Kidney (tissue), 14 donors: ENCODE data around the gene CLN6. TPM values are rescaled to one million over a fixed set of nuclear protein-coding genes. Genes with fewer than 3 reads are reported as not detected.

ENCODE experiments used
- DNase-seq, 5 donors: peaks; one replicate each; pipeline ENCODE4 v3.0.0-alpha.2; 2013 to 2020
- FAIRE-seq: peaks from 2 replicates; lab custom pipeline; 2012; peaks lifted over from hg19 to GRCh38; lab: Jason Lieb, UNC
- H3K27ac ChIP-seq, 2 donors: one replicate each; pipeline ENCODE4 v1.7.0; 2013; ENCODE audit warnings: low read depth in 2 of 2, low read length in 2 of 2, inconsistent platforms in 1 of 2
- H3K27me3 ChIP-seq: one replicate; pipeline ENCODE4 v1.7.1; 2013; ENCODE audit warnings: low read length, inconsistent platforms; ENCODE audit not compliant: control insufficient read depth, insufficient read depth
- H3K36me3 ChIP-seq, 3 donors: one replicate each; pipeline versions ENCODE4 v1.7.0 to v1.7.1; 2013; ENCODE audit warnings: low read length in 3 of 3, control low read depth in 1 of 3, inconsistent platforms in 1 of 3; ENCODE audit not compliant: insufficient read depth in 3 of 3, control insufficient read depth in 2 of 3
- H3K4me1 ChIP-seq, 3 donors: one replicate each; pipeline versions ENCODE4 v1.7.0 to v1.7.1; 2013; ENCODE audit warnings: low read length in 3 of 3, inconsistent platforms in 1 of 3, low read depth in 1 of 3; ENCODE audit not compliant: control insufficient read depth in 2 of 3, insufficient read depth in 2 of 3
- H3K4me3 ChIP-seq, 3 donors: one replicate each; pipeline versions ENCODE4 v1.7.0 to v1.8.1; 2013; ENCODE audit warnings: low read length in 3 of 3, control low read depth in 1 of 3, inconsistent platforms in 1 of 3
- H3K9ac ChIP-seq, 3 donors: one replicate each; pipeline versions ENCODE4 v1.7.0 to v1.7.1; 2013; ENCODE audit warnings: low read length in 3 of 3, control low read depth in 1 of 3, inconsistent platforms in 1 of 3
- H3K9me3 ChIP-seq, 3 donors: one replicate each; pipeline versions ENCODE4 v1.7.0 to v1.7.1; 2013; ENCODE audit warnings: low read length in 3 of 3, control low read depth in 1 of 3, inconsistent platforms in 1 of 3; ENCODE audit not compliant: control insufficient read depth in 2 of 3, insufficient read depth in 1 of 3
- intact Hi-C: fragments of 100-400 bp; cut with DNase I; formaldehyde crosslinking; loops from one replicate; pipeline ENCODE4 v1.11.1; 2022
- polyA plus RNA-seq: library from polyadenylated mRNA; stranded (reverse); fragments of 350-450 nt; fragmentation: Illumina TruSeq; extraction: RNeasy Lipid Tissue Mini Kit (QIAGEN cat#74804); gene quantifications from one replicate; pipeline ENCODE4 v1.2.3, GENCODE V29; 2014; ENCODE audit warnings: low read depth, low replicate concordance; ENCODE audit not compliant: insufficient read depth
- total RNA-seq: library from RNA; stranded (reverse); fragmentation: NEBNext Ultra II Directional; extraction: Animal tissue kit (Norgen Biotek cat#: 25700); gene quantifications from one replicate; pipeline ENCODE4 v1.2.1, GENCODE V29; 2021
- TF ChIP-seq, protein P1 (sequence below): IDR thresholded peaks from 3 replicates; pipeline ENCODE4 v1.5.1; 2012; ENCODE audit warnings: mild to moderate bottlenecking, moderate library complexity, borderline replicate concordance; ENCODE audit not compliant: insufficient read depth; ENCODE audit errors: extremely low read depth
- donor health status: control.
- donor health status: control.
- donor health status: control.
- donor health status: control.
- donor health status: control.
- donor health status: DM: yes; HTN: yes; CAD: no.
- donor health status: Normal renal cell carcinoma (clear cell type).

Gene CLN6
- total and polyA plus RNA-seq, 2 donors from 2014 or later, result 30.8 to 36.6 TPM

DNA sequence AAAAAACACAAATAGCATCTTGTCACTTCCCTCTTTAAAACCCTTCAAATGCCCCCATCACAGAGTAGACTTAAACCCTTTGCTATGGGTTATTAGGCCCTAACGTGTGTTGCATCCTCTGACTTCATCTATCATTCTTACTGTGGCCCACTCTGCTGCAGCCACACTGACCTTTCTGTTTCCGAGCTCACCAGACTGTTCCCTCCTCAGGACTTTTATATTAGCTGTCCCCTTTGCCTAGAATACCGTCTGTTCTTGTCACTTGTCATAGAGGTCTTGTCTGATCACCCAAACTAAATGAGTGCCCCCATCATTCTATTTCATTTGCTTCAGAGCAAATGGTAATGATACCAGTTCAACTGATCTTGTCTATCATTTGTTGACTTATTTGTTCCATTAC lies 47.1 kb upstream of the CLN6 start:
- no peaks in the 10 kb centered on the region for H3K36me3 ChIP-seq
- TF ChIP-seq, protein P1, sequence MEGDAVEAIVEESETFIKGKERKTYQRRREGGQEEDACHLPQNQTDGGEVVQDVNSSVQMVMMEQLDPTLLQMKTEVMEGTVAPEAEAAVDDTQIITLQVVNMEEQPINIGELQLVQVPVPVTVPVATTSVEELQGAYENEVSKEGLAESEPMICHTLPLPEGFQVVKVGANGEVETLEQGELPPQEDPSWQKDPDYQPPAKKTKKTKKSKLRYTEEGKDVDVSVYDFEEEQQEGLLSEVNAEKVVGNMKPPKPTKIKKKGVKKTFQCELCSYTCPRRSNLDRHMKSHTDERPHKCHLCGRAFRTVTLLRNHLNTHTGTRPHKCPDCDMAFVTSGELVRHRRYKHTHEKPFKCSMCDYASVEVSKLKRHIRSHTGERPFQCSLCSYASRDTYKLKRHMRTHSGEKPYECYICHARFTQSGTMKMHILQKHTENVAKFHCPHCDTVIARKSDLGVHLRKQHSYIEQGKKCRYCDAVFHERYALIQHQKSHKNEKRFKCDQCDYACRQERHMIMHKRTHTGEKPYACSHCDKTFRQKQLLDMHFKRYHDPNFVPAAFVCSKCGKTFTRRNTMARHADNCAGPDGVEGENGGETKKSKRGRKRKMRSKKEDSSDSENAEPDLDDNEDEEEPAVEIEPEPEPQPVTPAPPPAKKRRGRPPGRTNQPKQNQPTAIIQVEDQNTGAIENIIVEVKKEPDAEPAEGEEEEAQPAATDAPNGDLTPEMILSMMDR, result no peak
- peak overlapping the region; percentile 34 to 97 (median 68) for H3K9ac ChIP-seq
- H3K27me3 ChIP-seq, result no peaks in the 10 kb centered on the region
- H3K4me3 ChIP-seq, result peak overlapping the region; percentile 57 to 97 (median 95)
- DNase-seq (peak in 1 of 5 donors; percentile 24), FAIRE-seq (no peak)
- peak overlapping the region; percentile 94 to 97 for H3K27ac ChIP-seq
- peaks cover 7 to 21% (median 20%) of the 10 kb centered on the region in 3 donors for H3K4me1 ChIP-seq
- intact Hi-C loops, result no loop called here
- no peaks in the 10 kb centered on the region for H3K9me3 ChIP-seq

DNA sequence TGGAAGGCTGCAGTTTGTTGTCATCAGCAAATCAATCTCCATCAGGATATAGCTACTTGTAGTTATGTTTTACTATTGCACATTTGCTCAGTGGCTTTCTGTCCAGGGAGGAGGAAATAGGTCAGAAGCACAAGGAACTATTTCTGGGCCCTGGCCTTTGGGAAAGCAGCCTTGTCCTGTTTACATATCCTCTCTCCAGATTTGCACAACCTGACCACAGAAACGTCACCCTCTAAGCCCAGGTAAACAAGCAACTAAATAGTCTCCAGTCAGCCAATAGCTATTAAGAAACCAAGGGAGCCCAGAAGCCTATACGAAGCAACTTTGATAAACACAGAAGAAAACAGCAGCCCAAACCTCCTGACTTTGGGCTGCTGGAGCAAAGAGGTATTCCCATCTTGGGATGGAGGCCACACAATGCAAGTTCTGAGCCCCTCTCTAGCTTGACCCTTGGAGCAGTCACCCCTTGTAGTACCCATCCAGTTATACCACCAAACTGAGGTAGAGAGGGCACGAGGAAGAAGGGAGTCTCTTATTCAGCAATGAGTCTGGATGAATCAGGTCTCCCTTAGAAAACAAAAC lies 45.7 kb upstream of the CLN6 start:
- TF ChIP-seq, protein P1, result no peak

DNA sequence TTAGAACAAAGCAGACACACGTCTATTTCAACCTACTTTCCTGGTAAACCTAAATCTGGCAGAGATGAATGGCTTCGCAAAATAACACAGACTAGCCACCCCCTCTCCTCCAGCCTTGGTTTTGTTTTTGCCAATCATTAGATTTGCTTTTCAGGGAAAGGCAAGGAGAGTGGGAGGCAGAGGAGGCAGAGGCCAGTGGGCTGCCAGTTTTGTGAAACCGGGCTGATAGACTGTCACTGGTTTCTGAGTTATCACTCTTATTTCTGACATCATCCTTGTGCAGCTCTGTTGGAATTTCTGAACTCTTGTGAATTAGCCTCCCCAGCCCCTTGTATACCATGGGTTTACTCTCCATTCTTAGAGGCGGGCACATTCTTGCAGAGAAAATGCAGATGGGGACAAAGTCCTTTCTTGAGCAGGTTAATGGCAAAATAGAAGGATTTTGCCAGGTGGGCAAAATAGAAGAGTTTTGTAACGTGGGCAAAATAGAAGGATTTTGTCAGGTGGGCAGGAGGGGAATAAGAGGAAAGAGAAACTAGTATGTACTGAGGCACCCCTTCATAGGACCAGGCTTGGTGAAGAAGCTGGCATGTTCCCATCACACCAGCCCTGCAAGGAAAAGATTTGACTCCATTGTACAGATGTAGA lies 44.8 kb upstream of the CLN6 start:
- Histone ChIP-seq H3K27me3 (no peaks in the 10 kb centered on the region), H3K9me3 (no peaks in the 10 kb centered on the region), H3K36me3 (no peaks in the 10 kb centered on the region), H3K27ac (no peak overlapping the region), H3K4me3 (no peak overlapping the region), H3K4me1 (peaks cover 4 to 13% (median 11%) of the 10 kb centered on the region in 3 donors), H3K9ac (no peak overlapping the region)
- peak in 1 of 5 donors; percentile 38 for DNase-seq
- intact Hi-C loops, result no loop called here
- TF ChIP-seq, protein P1, result no peak
- FAIRE-seq, result no peak

More for the DNA sequence above, 45.7 kb upstream of the CLN6 start:
- Histone ChIP-seq H3K4me1 (peaks cover 6 to 18% (median 11%) of the 10 kb centered on the region in 3 donors), H3K9me3 (no peaks in the 10 kb centered on the region), H3K36me3 (no peaks in the 10 kb centered on the region), H3K4me3 (no peak overlapping the region), H3K27me3 (no peaks in the 10 kb centered on the region), H3K9ac (no peak overlapping the region), H3K27ac (no peak overlapping the region)
- DNase-seq (no peak), FAIRE-seq (no peak)
- intact Hi-C loops, result no loop called here
